Measurements from ENCODE around the gene FRMD5.

DNA sequence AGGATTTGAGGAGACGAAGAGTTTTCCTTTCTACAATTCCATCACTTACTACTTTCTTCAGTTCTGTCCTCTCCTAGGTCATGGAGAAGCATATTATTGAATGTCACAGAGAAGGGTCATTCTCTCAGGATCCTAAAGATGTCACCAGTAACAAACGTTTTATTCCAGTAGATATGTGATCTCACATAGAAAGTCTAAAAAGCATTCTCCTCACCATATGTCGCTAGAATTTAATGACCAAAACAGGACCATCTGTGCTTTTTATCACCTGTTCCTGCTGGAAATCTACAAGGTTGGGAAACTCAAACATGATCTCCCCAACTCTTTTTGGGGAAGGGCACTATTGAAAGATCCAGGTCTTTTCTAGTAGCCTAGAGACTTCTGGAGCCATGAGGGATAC is 24.0 kb upstream of the FRMD5 start:
- no peak for TF ChIP-seq POLR2A (IDR thresholded peaks at IDR 0.05)
- no peak for TF ChIP-seq CTCF (IDR thresholded peaks at IDR 0.05)

Data from lower leg skin (tissue), 3 donors.